ENCODE results near the gene MID1IP1. TPM values are rescaled to one million over a fixed set of nuclear protein-coding genes. Genes with fewer than 3 reads are reported as not detected.
A peak's percentile ranks its signal among the peaks of the same experiment; 100 is the strongest.

MID1IP1 gene
- total and polyA plus RNA-seq, 2 of the 13 experiments (the other 11 are each of a cell fraction or from before 2014, with no cell fraction given): 35.7 to 36.1 TPM

DNA sequence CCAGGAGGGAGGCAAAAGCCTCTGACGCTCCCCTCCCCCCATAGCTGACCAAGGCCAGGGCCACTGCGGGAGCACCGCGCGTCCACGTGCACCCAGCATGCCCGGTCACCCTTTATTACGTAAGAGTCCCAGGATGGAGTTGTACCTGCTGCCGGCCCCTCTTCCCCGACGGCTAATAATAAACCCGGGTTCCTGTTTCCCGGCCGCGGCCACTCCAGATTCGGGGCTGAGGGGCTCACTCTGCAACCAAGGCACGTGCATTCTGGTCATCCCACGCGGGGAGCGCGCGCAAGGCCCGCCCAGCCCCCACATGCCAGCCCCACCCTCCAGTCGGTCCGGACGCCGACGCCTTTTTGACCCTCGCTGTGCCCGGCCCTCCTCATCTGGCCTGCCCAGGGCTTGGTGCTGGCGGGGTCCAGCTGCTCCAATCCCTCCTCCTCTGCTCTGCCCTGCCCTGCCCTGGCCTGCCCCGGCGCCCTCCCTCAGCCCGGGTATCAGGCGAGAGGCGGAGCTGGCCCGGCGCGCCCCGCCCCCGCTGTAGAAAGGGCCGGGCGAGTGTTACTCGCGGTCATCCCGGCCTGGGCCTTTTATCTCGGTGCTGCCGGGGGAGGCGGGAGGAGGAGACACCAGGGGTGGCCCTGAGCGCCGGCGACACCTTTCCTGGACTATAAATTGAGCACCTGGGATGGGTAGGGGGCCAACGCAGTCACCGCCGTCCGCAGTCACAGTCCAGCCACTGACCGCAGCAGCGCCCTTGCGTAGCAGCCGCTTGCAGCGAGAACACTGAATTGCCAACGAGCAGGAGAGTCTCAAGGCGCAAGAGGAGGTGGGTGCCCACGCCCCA, 2.6 kb downstream of the MID1IP1 start (continued):
- TF ChIP-seq, protein P1, sequence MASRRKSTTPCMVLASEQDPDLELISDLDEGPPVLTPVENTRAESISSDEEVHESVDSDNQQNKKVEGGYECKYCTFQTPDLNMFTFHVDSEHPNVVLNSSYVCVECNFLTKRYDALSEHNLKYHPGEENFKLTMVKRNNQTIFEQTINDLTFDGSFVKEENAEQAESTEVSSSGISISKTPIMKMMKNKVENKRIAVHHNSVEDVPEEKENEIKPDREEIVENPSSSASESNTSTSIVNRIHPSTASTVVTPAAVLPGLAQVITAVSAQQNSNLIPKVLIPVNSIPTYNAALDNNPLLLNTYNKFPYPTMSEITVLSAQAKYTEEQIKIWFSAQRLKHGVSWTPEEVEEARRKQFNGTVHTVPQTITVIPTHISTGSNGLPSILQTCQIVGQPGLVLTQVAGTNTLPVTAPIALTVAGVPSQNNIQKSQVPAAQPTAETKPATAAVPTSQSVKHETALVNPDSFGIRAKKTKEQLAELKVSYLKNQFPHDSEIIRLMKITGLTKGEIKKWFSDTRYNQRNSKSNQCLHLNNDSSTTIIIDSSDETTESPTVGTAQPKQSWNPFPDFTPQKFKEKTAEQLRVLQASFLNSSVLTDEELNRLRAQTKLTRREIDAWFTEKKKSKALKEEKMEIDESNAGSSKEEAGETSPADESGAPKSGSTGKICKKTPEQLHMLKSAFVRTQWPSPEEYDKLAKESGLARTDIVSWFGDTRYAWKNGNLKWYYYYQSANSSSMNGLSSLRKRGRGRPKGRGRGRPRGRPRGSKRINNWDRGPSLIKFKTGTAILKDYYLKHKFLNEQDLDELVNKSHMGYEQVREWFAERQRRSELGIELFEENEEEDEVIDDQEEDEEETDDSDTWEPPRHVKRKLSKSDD (CRISPR knock-in tag; IDR thresholded peaks at IDR 0.05; ENCODE audit: low read depth): 0 out of 2 replicates have a peak, but pooled peaks have one; percentile 37
- TF ChIP-seq, protein P2, sequence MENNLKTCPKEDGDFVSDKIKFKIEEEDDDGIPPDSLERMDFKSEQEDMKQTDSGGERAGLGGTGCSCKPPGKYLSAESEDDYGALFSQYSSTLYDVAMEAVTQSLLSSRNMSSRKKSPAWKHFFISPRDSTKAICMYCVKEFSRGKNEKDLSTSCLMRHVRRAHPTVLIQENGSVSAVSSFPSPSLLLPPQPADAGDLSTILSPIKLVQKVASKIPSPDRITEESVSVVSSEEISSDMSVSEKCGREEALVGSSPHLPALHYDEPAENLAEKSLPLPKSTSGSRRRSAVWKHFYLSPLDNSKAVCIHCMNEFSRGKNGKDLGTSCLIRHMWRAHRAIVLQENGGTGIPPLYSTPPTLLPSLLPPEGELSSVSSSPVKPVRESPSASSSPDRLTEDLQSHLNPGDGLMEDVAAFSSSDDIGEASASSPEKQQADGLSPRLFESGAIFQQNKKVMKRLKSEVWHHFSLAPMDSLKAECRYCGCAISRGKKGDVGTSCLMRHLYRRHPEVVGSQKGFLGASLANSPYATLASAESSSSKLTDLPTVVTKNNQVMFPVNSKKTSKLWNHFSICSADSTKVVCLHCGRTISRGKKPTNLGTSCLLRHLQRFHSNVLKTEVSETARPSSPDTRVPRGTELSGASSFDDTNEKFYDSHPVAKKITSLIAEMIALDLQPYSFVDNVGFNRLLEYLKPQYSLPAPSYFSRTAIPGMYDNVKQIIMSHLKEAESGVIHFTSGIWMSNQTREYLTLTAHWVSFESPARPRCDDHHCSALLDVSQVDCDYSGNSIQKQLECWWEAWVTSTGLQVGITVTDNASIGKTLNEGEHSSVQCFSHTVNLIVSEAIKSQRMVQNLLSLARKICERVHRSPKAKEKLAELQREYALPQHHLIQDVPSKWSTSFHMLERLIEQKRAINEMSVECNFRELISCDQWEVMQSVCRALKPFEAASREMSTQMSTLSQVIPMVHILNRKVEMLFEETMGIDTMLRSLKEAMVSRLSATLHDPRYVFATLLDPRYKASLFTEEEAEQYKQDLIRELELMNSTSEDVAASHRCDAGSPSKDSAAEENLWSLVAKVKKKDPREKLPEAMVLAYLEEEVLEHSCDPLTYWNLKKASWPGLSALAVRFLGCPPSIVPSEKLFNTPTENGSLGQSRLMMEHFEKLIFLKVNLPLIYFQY (CRISPR knock-in tag; IDR thresholded peaks at IDR 0.05; ENCODE audit: borderline replicate concordance): no peak
- TF ChIP-seq ZNF17 (CRISPR knock-in tag; IDR thresholded peaks at IDR 0.05): no peak
- TF ChIP-seq, protein P3, sequence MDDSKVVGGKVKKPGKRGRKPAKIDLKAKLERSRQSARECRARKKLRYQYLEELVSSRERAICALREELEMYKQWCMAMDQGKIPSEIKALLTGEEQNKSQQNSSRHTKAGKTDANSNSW (CRISPR knock-in tag; IDR thresholded peaks at IDR 0.05; ENCODE audit: borderline replicate concordance): no peak
- TF ChIP-seq, protein P4, sequence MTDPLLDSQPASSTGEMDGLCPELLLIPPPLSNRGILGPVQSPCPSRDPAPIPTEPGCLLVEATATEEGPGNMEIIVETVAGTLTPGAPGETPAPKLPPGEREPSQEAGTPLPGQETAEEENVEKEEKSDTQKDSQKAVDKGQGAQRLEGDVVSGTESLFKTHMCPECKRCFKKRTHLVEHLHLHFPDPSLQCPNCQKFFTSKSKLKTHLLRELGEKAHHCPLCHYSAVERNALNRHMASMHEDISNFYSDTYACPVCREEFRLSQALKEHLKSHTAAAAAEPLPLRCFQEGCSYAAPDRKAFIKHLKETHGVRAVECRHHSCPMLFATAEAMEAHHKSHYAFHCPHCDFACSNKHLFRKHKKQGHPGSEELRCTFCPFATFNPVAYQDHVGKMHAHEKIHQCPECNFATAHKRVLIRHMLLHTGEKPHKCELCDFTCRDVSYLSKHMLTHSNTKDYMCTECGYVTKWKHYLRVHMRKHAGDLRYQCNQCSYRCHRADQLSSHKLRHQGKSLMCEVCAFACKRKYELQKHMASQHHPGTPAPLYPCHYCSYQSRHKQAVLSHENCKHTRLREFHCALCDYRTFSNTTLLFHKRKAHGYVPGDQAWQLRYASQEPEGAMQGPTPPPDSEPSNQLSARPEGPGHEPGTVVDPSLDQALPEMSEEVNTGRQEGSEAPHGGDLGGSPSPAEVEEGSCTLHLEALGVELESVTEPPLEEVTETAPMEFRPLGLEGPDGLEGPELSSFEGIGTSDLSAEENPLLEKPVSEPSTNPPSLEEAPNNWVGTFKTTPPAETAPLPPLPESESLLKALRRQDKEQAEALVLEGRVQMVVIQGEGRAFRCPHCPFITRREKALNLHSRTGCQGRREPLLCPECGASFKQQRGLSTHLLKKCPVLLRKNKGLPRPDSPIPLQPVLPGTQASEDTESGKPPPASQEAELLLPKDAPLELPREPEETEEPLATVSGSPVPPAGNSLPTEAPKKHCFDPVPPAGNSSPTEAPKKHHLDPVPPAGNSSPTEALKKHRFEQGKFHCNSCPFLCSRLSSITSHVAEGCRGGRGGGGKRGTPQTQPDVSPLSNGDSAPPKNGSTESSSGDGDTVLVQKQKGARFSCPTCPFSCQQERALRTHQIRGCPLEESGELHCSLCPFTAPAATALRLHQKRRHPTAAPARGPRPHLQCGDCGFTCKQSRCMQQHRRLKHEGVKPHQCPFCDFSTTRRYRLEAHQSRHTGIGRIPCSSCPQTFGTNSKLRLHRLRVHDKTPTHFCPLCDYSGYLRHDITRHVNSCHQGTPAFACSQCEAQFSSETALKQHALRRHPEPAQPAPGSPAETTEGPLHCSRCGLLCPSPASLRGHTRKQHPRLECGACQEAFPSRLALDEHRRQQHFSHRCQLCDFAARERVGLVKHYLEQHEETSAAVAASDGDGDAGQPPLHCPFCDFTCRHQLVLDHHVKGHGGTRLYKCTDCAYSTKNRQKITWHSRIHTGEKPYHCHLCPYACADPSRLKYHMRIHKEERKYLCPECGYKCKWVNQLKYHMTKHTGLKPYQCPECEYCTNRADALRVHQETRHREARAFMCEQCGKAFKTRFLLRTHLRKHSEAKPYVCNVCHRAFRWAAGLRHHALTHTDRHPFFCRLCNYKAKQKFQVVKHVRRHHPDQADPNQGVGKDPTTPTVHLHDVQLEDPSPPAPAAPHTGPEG (CRISPR knock-in tag; IDR thresholded peaks at IDR 0.05): no peak
- no peak for TF ChIP-seq PCBP1 (IDR thresholded peaks at IDR 0.05; ENCODE audit: borderline replicate concordance, low read depth, low read length)
- no peak for TF ChIP-seq AHR (CRISPR knock-in tag; IDR thresholded peaks at IDR 0.05)
- TF ChIP-seq MAZ (IDR thresholded peaks at IDR 0.05; ENCODE audit: borderline replicate concordance, low read depth, low read length): peak; percentile 28; the same call in 1 of the 2 replicates
- peak; percentile 79; the same call in 1 of the 2 replicates for TF ChIP-seq MAZ (CRISPR knock-in tag; IDR thresholded peaks at IDR 0.05; ENCODE audit: low read depth)
- peak; percentile 56; the same call in 1 of the 2 replicates for TF ChIP-seq ZNF558 (CRISPR knock-in tag; IDR thresholded peaks at IDR 0.05; ENCODE audit: borderline replicate concordance)
- no peak for TF ChIP-seq ZNF136 (CRISPR knock-in tag; IDR thresholded peaks at IDR 0.05; ENCODE audit: low read depth)
- no peak for TF ChIP-seq MTA3 (CRISPR knock-in tag; IDR thresholded peaks at IDR 0.05)
